ENCODE data around the gene SNX30. TPM values are rescaled to one million over a fixed set of nuclear protein-coding genes. Genes with fewer than 3 reads are reported as not detected.

Gene SNX30
- total RNA-seq, 1 experiment from 2014 or later = 32.5 TPM

DNA sequence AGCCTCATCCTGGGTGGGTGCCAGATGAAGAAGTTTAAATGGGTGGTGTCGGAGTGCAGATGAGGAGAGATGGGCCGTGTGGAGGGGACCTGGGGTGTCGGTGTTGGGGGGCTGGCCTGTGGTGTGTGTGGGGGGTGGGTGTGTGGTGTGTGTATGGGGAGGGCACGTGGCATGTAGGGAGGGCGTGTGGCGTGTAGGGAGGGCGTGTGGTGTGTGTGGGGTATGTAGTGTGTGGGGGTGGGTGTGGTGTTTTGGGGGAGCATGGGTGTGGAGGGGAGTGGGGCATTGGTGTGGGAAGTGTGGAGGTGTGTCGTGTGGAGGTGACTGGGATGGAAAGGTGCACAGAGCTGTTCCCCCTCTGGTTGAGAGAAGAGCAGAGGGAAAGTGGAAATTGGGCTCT lies 105.6 kb downstream of the SNX30 start:
- Histone ChIP-seq H3K9me3 (ENCODE audit: insufficient read depth, low read depth) (no peaks in the 10 kb centered on the region), H3K27ac (no peak overlapping the region), H3K27me3 (ENCODE audit: insufficient read depth, low read depth) (no peaks in the 10 kb centered on the region), H3F3A (ENCODE audit: insufficient read depth, low read depth) (no peaks in the 10 kb centered on the region), H3K36me3 (ENCODE audit: low read depth) (no peaks in the 10 kb centered on the region), H3K4me2 (no peak overlapping the region), H2AFZ (no peak overlapping the region), H4K20me1 (ENCODE audit: insufficient read depth) (no peaks in the 10 kb centered on the region; the same call in 1 of the 2 replicates), H3K4me3 (no peak overlapping the region), H3K4me1 (replicated peaks; ENCODE audit: insufficient read depth) (no peaks in the 10 kb centered on the region), H3K79me2 (ENCODE audit: low read depth) (no peaks in the 10 kb centered on the region), H3K9me2 (ENCODE audit: insufficient read depth) (no peaks in the 10 kb centered on the region)
- ChIA-PET CTCF (no interaction called here), POLR2A (ENCODE audit: unreplicated experiment) (interaction anchor here (0.6 kb wide), 1 partner anchor 13 kb away, joined by 15 read pairs; no protein-coding TSS in a partner anchor)
- BruUV-seq (replicated peaks) = no TSS peak
- DNase-seq = no peak
- intact Hi-C loops (cut with micrococcal nuclease; ENCODE audit: unreplicated experiment) = no loop called here
- no peak for TF ChIP-seq EZH2 (IDR thresholded peaks at IDR 0.05; ENCODE audit: low read depth)
- TF ChIP-seq, protein P1, sequence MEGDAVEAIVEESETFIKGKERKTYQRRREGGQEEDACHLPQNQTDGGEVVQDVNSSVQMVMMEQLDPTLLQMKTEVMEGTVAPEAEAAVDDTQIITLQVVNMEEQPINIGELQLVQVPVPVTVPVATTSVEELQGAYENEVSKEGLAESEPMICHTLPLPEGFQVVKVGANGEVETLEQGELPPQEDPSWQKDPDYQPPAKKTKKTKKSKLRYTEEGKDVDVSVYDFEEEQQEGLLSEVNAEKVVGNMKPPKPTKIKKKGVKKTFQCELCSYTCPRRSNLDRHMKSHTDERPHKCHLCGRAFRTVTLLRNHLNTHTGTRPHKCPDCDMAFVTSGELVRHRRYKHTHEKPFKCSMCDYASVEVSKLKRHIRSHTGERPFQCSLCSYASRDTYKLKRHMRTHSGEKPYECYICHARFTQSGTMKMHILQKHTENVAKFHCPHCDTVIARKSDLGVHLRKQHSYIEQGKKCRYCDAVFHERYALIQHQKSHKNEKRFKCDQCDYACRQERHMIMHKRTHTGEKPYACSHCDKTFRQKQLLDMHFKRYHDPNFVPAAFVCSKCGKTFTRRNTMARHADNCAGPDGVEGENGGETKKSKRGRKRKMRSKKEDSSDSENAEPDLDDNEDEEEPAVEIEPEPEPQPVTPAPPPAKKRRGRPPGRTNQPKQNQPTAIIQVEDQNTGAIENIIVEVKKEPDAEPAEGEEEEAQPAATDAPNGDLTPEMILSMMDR (conservative IDR thresholded peaks at IDR 0.05) = no peak

DNA sequence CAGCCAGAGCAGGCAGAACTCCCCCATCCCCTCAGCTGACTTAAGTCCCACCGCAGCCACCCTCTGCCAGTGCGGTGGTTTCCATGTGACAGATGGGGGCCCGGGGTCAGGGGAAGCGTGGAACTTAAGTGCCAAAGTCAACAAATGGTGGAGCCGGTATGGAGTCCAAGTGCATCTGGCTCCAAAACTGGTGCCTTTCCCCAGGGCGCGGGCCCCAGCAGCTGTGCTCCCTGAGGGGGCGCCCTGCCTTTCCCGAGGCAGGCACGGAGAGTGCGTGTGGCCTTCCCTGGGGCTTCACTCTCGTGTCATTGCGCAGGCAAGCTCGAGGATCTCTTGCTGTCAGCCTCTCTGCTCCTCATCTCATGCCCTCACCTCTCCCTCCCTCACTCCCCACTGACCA lies 106.3 kb downstream of the SNX30 start:
- CTCF ChIA-PET = interaction anchor here (0.7 kb wide), 1 partner anchor 46 kb away, joined by 3 read pairs; no protein-coding TSS in a partner anchor
- H3K4me1 ChIP-seq (replicated peaks; ENCODE audit: insufficient read depth) = no peaks in the 10 kb centered on the region
- POLR2A ChIA-PET (ENCODE audit: unreplicated experiment) = no interaction called here
- no peak for DNase-seq
- no peak overlapping the region for H3K27ac ChIP-seq
- no peaks in the 10 kb centered on the region for H3K9me2 ChIP-seq (ENCODE audit: insufficient read depth)
- H3K27me3 ChIP-seq (ENCODE audit: insufficient read depth, low read depth) = no peaks in the 10 kb centered on the region
- no peaks in the 10 kb centered on the region for H3F3A ChIP-seq (ENCODE audit: insufficient read depth, low read depth)
- intact Hi-C loops (cut with micrococcal nuclease; ENCODE audit: unreplicated experiment) = no loop called here
- BruUV-seq (replicated peaks) = no TSS peak
- no peaks in the 10 kb centered on the region for H3K79me2 ChIP-seq (ENCODE audit: low read depth)
- no peak overlapping the region for H3K4me2 ChIP-seq
- H3K36me3 ChIP-seq (ENCODE audit: low read depth) = no peaks in the 10 kb centered on the region
- no peaks in the 10 kb centered on the region; the same call in 1 of the 2 replicates for H4K20me1 ChIP-seq (ENCODE audit: insufficient read depth)
- TF ChIP-seq, protein P1 (conservative IDR thresholded peaks at IDR 0.05) = no peak
- no peak for TF ChIP-seq EZH2 (IDR thresholded peaks at IDR 0.05; ENCODE audit: low read depth)
- H3K4me3 ChIP-seq = no peak overlapping the region
- no peaks in the 10 kb centered on the region for H3K9me3 ChIP-seq (ENCODE audit: insufficient read depth, low read depth)
- H2AFZ ChIP-seq = no peak overlapping the region

DNA sequence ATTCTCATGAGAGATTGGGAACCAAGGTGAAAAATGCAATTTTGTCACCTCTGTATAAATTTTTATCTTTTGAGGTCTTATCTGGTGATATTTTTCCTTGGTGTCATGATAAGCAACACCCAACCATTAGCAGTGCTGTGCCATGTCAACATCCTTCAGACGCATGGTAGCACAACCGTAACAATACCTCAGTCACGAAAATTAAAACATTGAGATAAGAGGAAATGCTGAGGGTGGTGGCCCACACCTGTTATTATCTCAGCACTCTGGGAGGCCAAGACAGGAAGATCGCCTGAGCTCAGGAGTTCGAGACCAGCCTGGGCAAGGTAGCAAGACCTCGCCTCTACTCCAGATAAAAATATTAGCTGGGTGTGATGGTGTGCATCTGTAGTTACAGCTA lies 107.4 kb downstream of the SNX30 start:
- no TSS peak for BruUV-seq (replicated peaks)
- TF ChIP-seq, protein P1 (conservative IDR thresholded peaks at IDR 0.05) = no peak
- no peak for TF ChIP-seq EZH2 (IDR thresholded peaks at IDR 0.05; ENCODE audit: low read depth)
- ChIA-PET POLR2A (ENCODE audit: unreplicated experiment) (interaction anchor here (0.7 kb wide), 1 partner anchor 30 kb away, joined by 3 read pairs; no protein-coding TSS in a partner anchor), CTCF (no interaction called here)
- no peaks in the 10 kb centered on the region for H3F3A ChIP-seq (ENCODE audit: insufficient read depth, low read depth)
- H2AFZ ChIP-seq = no peak overlapping the region
- no peak overlapping the region for H3K4me3 ChIP-seq
- no peaks in the 10 kb centered on the region for H3K27me3 ChIP-seq (ENCODE audit: insufficient read depth, low read depth)
- H3K9me2 ChIP-seq (ENCODE audit: insufficient read depth) = no peaks in the 10 kb centered on the region
- intact Hi-C loops (cut with micrococcal nuclease; ENCODE audit: unreplicated experiment) = no loop called here
- no peaks in the 10 kb centered on the region; the same call in 1 of the 2 replicates for H4K20me1 ChIP-seq (ENCODE audit: insufficient read depth)
- no peak for DNase-seq
- H3K9me3 ChIP-seq (ENCODE audit: insufficient read depth, low read depth) = no peaks in the 10 kb centered on the region
- no peak overlapping the region for H3K27ac ChIP-seq
- no peaks in the 10 kb centered on the region for H3K79me2 ChIP-seq (ENCODE audit: low read depth)
- H3K4me1 ChIP-seq (replicated peaks; ENCODE audit: insufficient read depth) = no peaks in the 10 kb centered on the region
- H3K36me3 ChIP-seq (ENCODE audit: low read depth) = no peaks in the 10 kb centered on the region
- H3K4me2 ChIP-seq = no peak overlapping the region
